Stimulated activated CD4-positive, alpha-beta T cell treated with anti-CD3 and anti-CD28 coated beads, Interleukin-15, amount 100 ng/mL, for 24 hours (primary cell): Measurements from ENCODE around the gene CYP2E1.
"Not testable (repeated sequence)": the region's sequence is repeated elsewhere in the genome, so short reads cannot be mapped to it uniquely, and the experiment has no call there.

Experiments
- DNase-seq: peaks from one replicate; pipeline ENCODE4 v3.0.0-alpha.2; 2020

Gene CYP2E1

DNA sequence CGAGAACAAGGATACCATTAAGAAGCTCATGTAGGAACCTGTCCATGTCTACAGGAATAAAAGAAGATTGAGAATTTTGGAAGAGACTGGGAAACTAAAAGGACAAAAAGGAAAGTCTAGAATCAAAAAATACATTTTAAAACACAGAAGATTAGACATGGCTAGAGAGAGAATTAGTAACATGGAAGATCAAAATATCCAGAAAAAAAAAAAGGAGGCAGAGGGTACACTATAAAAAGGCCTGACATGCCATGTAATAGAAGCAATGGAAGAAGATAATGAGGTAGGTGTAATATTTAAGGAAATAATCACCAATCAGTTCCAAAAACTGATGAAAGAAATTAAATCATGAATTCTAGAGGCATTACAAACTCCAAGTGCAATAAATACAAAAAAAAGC lies 46.3 kb downstream of the CYP2E1 start:
- DNase-seq: not testable (repeated sequence)

- not testable (repeated sequence) for DNase-seq
Observed at GRCh38 chr10:133577037-133577436, 49.9 kb downstream of the CYP2E1 start.
